Lower leg skin (tissue), 3 donors: ENCODE results near the gene CES2.

Experiments used
- POLR2A ChIP-seq, 2 donors: fragments of 450-650 bp; IDR thresholded peaks; one replicate each; pipeline ENCODE4 v1.6.1; 2016 to 2017; ENCODE audit warnings: antibody characterized with exemption in 2 of 2, mild to moderate bottlenecking in 1 of 2, moderate library complexity in 1 of 2
- TF ChIP-seq, protein P1 (sequence below), 3 donors: fragments of 450-650 bp; IDR thresholded peaks; one replicate each; pipeline ENCODE4 v1.5.1; 2016; ENCODE audit warnings: antibody characterized with exemption in 3 of 3, mild to moderate bottlenecking in 3 of 3, moderate library complexity in 2 of 3

DNA sequence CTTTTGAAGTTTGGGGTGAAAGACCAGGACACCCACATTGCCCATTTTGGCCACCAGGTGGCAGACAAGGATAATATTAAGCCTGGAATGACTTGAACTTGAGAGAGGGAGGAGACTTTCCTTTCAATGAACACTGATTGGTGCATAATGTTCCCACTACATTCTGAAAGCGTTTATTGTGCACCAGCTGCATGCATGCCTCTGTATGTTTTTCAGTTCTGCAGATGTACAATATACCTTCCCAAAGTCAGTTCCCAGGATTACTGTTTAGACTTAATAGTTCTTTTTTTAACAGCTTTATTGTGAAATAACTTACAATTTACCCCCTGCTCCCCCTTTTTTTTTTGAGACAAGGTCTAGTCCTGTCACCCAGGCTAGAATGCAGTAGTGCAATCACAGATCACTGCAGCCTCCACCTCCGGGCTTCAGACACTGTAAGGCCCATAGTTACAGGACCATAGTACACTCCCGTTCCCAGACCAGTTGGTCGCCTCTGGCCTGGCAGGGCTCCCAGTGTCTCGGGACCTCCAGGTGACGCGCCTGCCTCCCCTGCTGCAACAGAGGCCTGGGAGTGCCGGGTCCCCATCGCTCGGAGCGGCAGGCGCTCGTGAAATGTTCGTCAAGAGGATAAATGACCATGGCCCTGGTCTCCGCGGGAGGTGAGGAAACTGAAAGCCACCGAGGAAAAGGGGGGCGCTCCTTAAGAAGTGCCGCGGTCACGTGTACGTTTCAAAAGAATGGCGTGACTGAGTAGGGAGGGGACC lies 12.2 kb downstream of the CES2 start:
- TF ChIP-seq, protein P1, sequence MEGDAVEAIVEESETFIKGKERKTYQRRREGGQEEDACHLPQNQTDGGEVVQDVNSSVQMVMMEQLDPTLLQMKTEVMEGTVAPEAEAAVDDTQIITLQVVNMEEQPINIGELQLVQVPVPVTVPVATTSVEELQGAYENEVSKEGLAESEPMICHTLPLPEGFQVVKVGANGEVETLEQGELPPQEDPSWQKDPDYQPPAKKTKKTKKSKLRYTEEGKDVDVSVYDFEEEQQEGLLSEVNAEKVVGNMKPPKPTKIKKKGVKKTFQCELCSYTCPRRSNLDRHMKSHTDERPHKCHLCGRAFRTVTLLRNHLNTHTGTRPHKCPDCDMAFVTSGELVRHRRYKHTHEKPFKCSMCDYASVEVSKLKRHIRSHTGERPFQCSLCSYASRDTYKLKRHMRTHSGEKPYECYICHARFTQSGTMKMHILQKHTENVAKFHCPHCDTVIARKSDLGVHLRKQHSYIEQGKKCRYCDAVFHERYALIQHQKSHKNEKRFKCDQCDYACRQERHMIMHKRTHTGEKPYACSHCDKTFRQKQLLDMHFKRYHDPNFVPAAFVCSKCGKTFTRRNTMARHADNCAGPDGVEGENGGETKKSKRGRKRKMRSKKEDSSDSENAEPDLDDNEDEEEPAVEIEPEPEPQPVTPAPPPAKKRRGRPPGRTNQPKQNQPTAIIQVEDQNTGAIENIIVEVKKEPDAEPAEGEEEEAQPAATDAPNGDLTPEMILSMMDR (IDR thresholded peaks at IDR 0.05): peak; percentile 53 to 83 (median 66)
- TF ChIP-seq POLR2A (IDR thresholded peaks at IDR 0.05): no peak
